IMR-90 (cell line): ENCODE results near the gene RXFP3.

Experiments
- CTCF ChIP-seq: conservative IDR thresholded peaks from 2 replicates; pipeline ENCODE4 v1.5.1; 2012; ENCODE audit warnings: mild to moderate bottlenecking, low read depth, low read length, improper control_type of control experiment
- POLR2A ChIP-seq: IDR thresholded peaks from 2 replicates; pipeline ENCODE4 v1.6.1; 2012; ENCODE audit warnings: mild to moderate bottlenecking, low read depth, low read length

GRCh38 chr5:33927685-33928084, 8.5 kb upstream of the RXFP3 start:
- no peak for TF ChIP-seq CTCF
- no peak for TF ChIP-seq POLR2A
